ENCODE data around the gene AFF2. TPM values are rescaled to one million over a fixed set of nuclear protein-coding genes. Genes with fewer than 3 reads are reported as not detected.

Gene AFF2
- total RNA-seq, 1 experiment from 2014 or later: 231 TPM

- peaks cover 6% of the 10 kb centered on the region; the same call in 1 of the 2 replicates for H3K36me3 ChIP-seq (ENCODE audit: insufficient read depth, low read length)
- no peaks in the 10 kb centered on the region for H4K20me1 ChIP-seq (ENCODE audit: insufficient read depth, low read depth, low read length)
- H3K9me3 ChIP-seq (ENCODE audit: low read length): 0 out of 2 replicates have a peak, but pooled peaks cover 2% of the 10 kb centered on the region
- H3K4me3 ChIP-seq (ENCODE audit: low read length): no peak overlapping the region
- no peaks in the 10 kb centered on the region for H3K27me3 ChIP-seq (ENCODE audit: low read length)
- H3K27ac ChIP-seq (ENCODE audit: low read length): no peak overlapping the region
- no peak overlapping the region for H2AFZ ChIP-seq (ENCODE audit: low read length)
- H3K79me2 ChIP-seq (ENCODE audit: low read length): peaks cover 34% of the 10 kb centered on the region
- H3K4me2 ChIP-seq (ENCODE audit: low read depth, low read length, poor library complexity, severe bottlenecking): no peak overlapping the region
- 0 out of 2 replicates have a peak, but pooled peaks cover 4% of the 10 kb centered on the region for H3K4me1 ChIP-seq (ENCODE audit: low read length)
- no peak overlapping the region for H3K9ac ChIP-seq (ENCODE audit: low read length)
- no peaks in the 10 kb centered on the region for H3K9me2 ChIP-seq (replicated peaks; ENCODE audit: insufficient read depth, low read length)
- DNase-seq: no peak
These were observed 228.5 kb downstream of the AFF2 start for GRCh38 chrX:148728901-148729300.

GRCh38 chrX:148732743-148733142 is 232.3 kb downstream of the AFF2 start:
- no peak overlapping the region for H3K4me2 ChIP-seq (ENCODE audit: low read depth, low read length, poor library complexity, severe bottlenecking)
- 0 out of 2 replicates have a peak, but pooled peaks cover 2% of the 10 kb centered on the region for H3K9me3 ChIP-seq (ENCODE audit: low read length)
- peaks cover 59% of the 10 kb centered on the region for H3K79me2 ChIP-seq (ENCODE audit: low read length)
- peaks cover 11% of the 10 kb centered on the region for H3K4me1 ChIP-seq (ENCODE audit: low read length)
- no peak for DNase-seq
- H3K9ac ChIP-seq (ENCODE audit: low read length): no peak overlapping the region
- H3K4me3 ChIP-seq (ENCODE audit: low read length): no peak overlapping the region
- H3K27me3 ChIP-seq (ENCODE audit: low read length): no peaks in the 10 kb centered on the region
- no peak overlapping the region for H3K27ac ChIP-seq (ENCODE audit: low read length)
- H3K36me3 ChIP-seq (ENCODE audit: insufficient read depth, low read length): peaks cover 6% of the 10 kb centered on the region; the same call in 1 of the 2 replicates
- no peak overlapping the region for H2AFZ ChIP-seq (ENCODE audit: low read length)
- no peaks in the 10 kb centered on the region for H3K9me2 ChIP-seq (replicated peaks; ENCODE audit: insufficient read depth, low read length)
- no peaks in the 10 kb centered on the region for H4K20me1 ChIP-seq (ENCODE audit: insufficient read depth, low read depth, low read length)

- Histone ChIP-seq H2AFZ (ENCODE audit: low read length) (no peak overlapping the region), H3K9me2 (replicated peaks; ENCODE audit: insufficient read depth, low read length) (no peaks in the 10 kb centered on the region), H3K27me3 (ENCODE audit: low read length) (no peaks in the 10 kb centered on the region), H3K79me2 (ENCODE audit: low read length) (peaks cover 78% of the 10 kb centered on the region), H3K9me3 (ENCODE audit: low read length) (no peaks in the 10 kb centered on the region), H3K27ac (ENCODE audit: low read length) (no peak overlapping the region), H3K4me1 (ENCODE audit: low read length) (peaks cover 53% of the 10 kb centered on the region), H3K36me3 (ENCODE audit: insufficient read depth, low read length) (no peaks in the 10 kb centered on the region), H3K4me2 (ENCODE audit: low read depth, low read length, poor library complexity, severe bottlenecking) (no peak overlapping the region), H3K4me3 (ENCODE audit: low read length) (no peak overlapping the region), H3K9ac (ENCODE audit: low read length) (no peak overlapping the region), H4K20me1 (ENCODE audit: insufficient read depth, low read depth, low read length) (no peaks in the 10 kb centered on the region)
- no peak for DNase-seq
These were observed 241.0 kb downstream of the AFF2 start for GRCh38 chrX:148741441-148741840.

- H3K9me2 ChIP-seq (replicated peaks; ENCODE audit: insufficient read depth, low read length): no peaks in the 10 kb centered on the region
- 0 out of 2 replicates have a peak, but pooled peaks cover 6% of the 10 kb centered on the region for H3K36me3 ChIP-seq (ENCODE audit: insufficient read depth, low read length)
- no peaks in the 10 kb centered on the region for H4K20me1 ChIP-seq (ENCODE audit: insufficient read depth, low read depth, low read length)
- H3K27me3 ChIP-seq (ENCODE audit: low read length): no peaks in the 10 kb centered on the region
- no peak overlapping the region for H3K9ac ChIP-seq (ENCODE audit: low read length)
- no peaks in the 10 kb centered on the region for H3K9me3 ChIP-seq (ENCODE audit: low read length)
- H2AFZ ChIP-seq (ENCODE audit: low read length): no peak overlapping the region
- no peak overlapping the region for H3K4me2 ChIP-seq (ENCODE audit: low read depth, low read length, poor library complexity, severe bottlenecking)
- peaks cover 90% of the 10 kb centered on the region for H3K79me2 ChIP-seq (ENCODE audit: low read length)
- no peak overlapping the region for H3K27ac ChIP-seq (ENCODE audit: low read length)
- H3K4me1 ChIP-seq (ENCODE audit: low read length): peaks cover 34% of the 10 kb centered on the region
- no peak overlapping the region for H3K4me3 ChIP-seq (ENCODE audit: low read length)
- DNase-seq: no peak
These were observed 254.7 kb downstream of the AFF2 start for GRCh38 chrX:148755111-148755510.

- Histone ChIP-seq H3K9me2 (replicated peaks; ENCODE audit: insufficient read depth, low read length) (no peaks in the 10 kb centered on the region), H3K27me3 (ENCODE audit: low read length) (no peaks in the 10 kb centered on the region), H2AFZ (ENCODE audit: low read length) (no peak overlapping the region)
These were observed 263.5 kb downstream of the AFF2 start for GRCh38 chrX:148763896-148764295.

GRCh38 chrX:148768296-148768695 is 267.9 kb downstream of the AFF2 start:
- H3K9ac ChIP-seq (ENCODE audit: low read length): no peak overlapping the region
- peaks cover 76% of the 10 kb centered on the region for H3K79me2 ChIP-seq (ENCODE audit: low read length)
- no peak overlapping the region for H3K4me3 ChIP-seq (ENCODE audit: low read length)
- H3K4me2 ChIP-seq (ENCODE audit: low read depth, low read length, poor library complexity, severe bottlenecking): no peak overlapping the region
- H3K4me1 ChIP-seq (ENCODE audit: low read length): peaks cover 23% of the 10 kb centered on the region
- no peak overlapping the region for H2AFZ ChIP-seq (ENCODE audit: low read length)
- H3K9me3 ChIP-seq (ENCODE audit: low read length): no peaks in the 10 kb centered on the region
- H3K27me3 ChIP-seq (ENCODE audit: low read length): no peaks in the 10 kb centered on the region
- no peak for DNase-seq
- H3K27ac ChIP-seq (ENCODE audit: low read length): no peak overlapping the region
- H3K36me3 ChIP-seq (ENCODE audit: insufficient read depth, low read length): no peaks in the 10 kb centered on the region
- H3K9me2 ChIP-seq (replicated peaks; ENCODE audit: insufficient read depth, low read length): no peaks in the 10 kb centered on the region
- H4K20me1 ChIP-seq (ENCODE audit: insufficient read depth, low read depth, low read length): no peaks in the 10 kb centered on the region

More at GRCh38 chrX:148763896-148764295, 263.5 kb downstream of the AFF2 start:
- Histone ChIP-seq H3K4me3 (ENCODE audit: low read length) (no peak overlapping the region), H4K20me1 (ENCODE audit: insufficient read depth, low read depth, low read length) (no peaks in the 10 kb centered on the region), H3K79me2 (ENCODE audit: low read length) (peaks cover 77% of the 10 kb centered on the region), H3K36me3 (ENCODE audit: insufficient read depth, low read length) (no peaks in the 10 kb centered on the region), H3K9ac (ENCODE audit: low read length) (no peak overlapping the region), H3K4me1 (ENCODE audit: low read length) (peaks cover 7% of the 10 kb centered on the region; the same call in 1 of the 2 replicates), H3K9me3 (ENCODE audit: low read length) (no peaks in the 10 kb centered on the region), H3K27ac (ENCODE audit: low read length) (no peak overlapping the region), H3K4me2 (ENCODE audit: low read depth, low read length, poor library complexity, severe bottlenecking) (no peak overlapping the region)
- no peak for DNase-seq

GRCh38 chrX:148771440-148771839 is 271.0 kb downstream of the AFF2 start:
- no peak for DNase-seq
- Histone ChIP-seq H3K9me2 (replicated peaks; ENCODE audit: insufficient read depth, low read length) (no peaks in the 10 kb centered on the region), H4K20me1 (ENCODE audit: insufficient read depth, low read depth, low read length) (no peaks in the 10 kb centered on the region), H3K36me3 (ENCODE audit: insufficient read depth, low read length) (0 out of 2 replicates have a peak, but pooled peaks cover 3% of the 10 kb centered on the region), H3K4me2 (ENCODE audit: low read depth, low read length, poor library complexity, severe bottlenecking) (no peak overlapping the region), H3K27ac (ENCODE audit: low read length) (no peak overlapping the region), H3K9me3 (ENCODE audit: low read length) (0 out of 2 replicates have a peak, but pooled peaks cover 3% of the 10 kb centered on the region), H3K4me3 (ENCODE audit: low read length) (no peak overlapping the region), H3K79me2 (ENCODE audit: low read length) (peaks cover 77% of the 10 kb centered on the region), H3K9ac (ENCODE audit: low read length) (no peak overlapping the region), H3K27me3 (ENCODE audit: low read length) (no peaks in the 10 kb centered on the region), H3K4me1 (ENCODE audit: low read length) (peaks cover 16% of the 10 kb centered on the region), H2AFZ (ENCODE audit: low read length) (no peak overlapping the region)

- no peak for DNase-seq
- Histone ChIP-seq H3K9me3 (ENCODE audit: low read length) (0 out of 2 replicates have a peak, but pooled peaks cover 3% of the 10 kb centered on the region), H3K36me3 (ENCODE audit: insufficient read depth, low read length) (0 out of 2 replicates have a peak, but pooled peaks cover 3% of the 10 kb centered on the region), H3K79me2 (ENCODE audit: low read length) (peaks cover 61% of the 10 kb centered on the region), H3K9me2 (replicated peaks; ENCODE audit: insufficient read depth, low read length) (no peaks in the 10 kb centered on the region), H3K4me3 (ENCODE audit: low read length) (no peak overlapping the region), H4K20me1 (ENCODE audit: insufficient read depth, low read depth, low read length) (no peaks in the 10 kb centered on the region), H3K27me3 (ENCODE audit: low read length) (no peaks in the 10 kb centered on the region), H3K27ac (ENCODE audit: low read length) (no peak overlapping the region), H3K9ac (ENCODE audit: low read length) (no peak overlapping the region), H3K4me1 (ENCODE audit: low read length) (peaks cover 16% of the 10 kb centered on the region), H2AFZ (ENCODE audit: low read length) (no peak overlapping the region), H3K4me2 (ENCODE audit: low read depth, low read length, poor library complexity, severe bottlenecking) (no peak overlapping the region)
These were observed 273.9 kb downstream of the AFF2 start for GRCh38 chrX:148774276-148774675.
